Endothelial cell (in vitro differentiated cells): ENCODE results near the gene TFAP2A. TPM values are rescaled to one million over a fixed set of nuclear protein-coding genes. Genes with fewer than 3 reads are reported as not detected.

Experiments
- DNase-seq: peaks from one replicate; pipeline ENCODE4 v3.0.0; 2021; ENCODE audit warnings: low spot score
- H3K27ac Mint-ChIP-seq: one replicate; pipeline ENCODE4 v1.8.0; 2021; ENCODE audit warnings: mixed read lengths, inconsistent platforms; ENCODE audit not compliant: unreplicated experiment
- H3K27me3 Mint-ChIP-seq: one replicate; pipeline ENCODE4 v1.8.0; 2021; ENCODE audit warnings: mild to moderate bottlenecking, moderate library complexity, mixed read lengths, inconsistent platforms; ENCODE audit not compliant: unreplicated experiment
- H3K36me3 Mint-ChIP-seq: one replicate; pipeline ENCODE4 v1.8.0; 2021; ENCODE audit warnings: mild to moderate bottlenecking, low read depth, mixed read lengths, inconsistent platforms; ENCODE audit not compliant: unreplicated experiment
- H3K4me1 Mint-ChIP-seq: one replicate; pipeline ENCODE4 v1.8.0; 2021; ENCODE audit warnings: mild to moderate bottlenecking, mixed read lengths, inconsistent platforms; ENCODE audit not compliant: unreplicated experiment
- H3K4me3 Mint-ChIP-seq: one replicate; pipeline ENCODE4 v1.8.0; 2021; ENCODE audit warnings: mild to moderate bottlenecking, mixed read lengths, inconsistent platforms; ENCODE audit not compliant: unreplicated experiment
- H3K9me3 Mint-ChIP-seq: one replicate; pipeline ENCODE4 v1.8.0; 2021; ENCODE audit warnings: mixed read lengths, inconsistent platforms; ENCODE audit not compliant: unreplicated experiment
- CTCF ChIP-seq: fragments of 200-600 bp; sonication (generic); IDR thresholded peaks from one replicate; pipeline ENCODE4 v1.5.0; 2021; ENCODE audit warnings: antibody characterized with exemption; ENCODE audit not compliant: unreplicated experiment
- total RNA-seq: library from RNA; stranded (reverse); fragmentation: NEBNext Ultra II Directional; extraction: Animal tissue kit (Norgen Biotek cat#: 25700); gene quantifications from one replicate; pipeline ENCODE4 v1.2.1, GENCODE V29; 2021; ENCODE audit not compliant: unreplicated experiment

The TFAP2A gene
- total RNA-seq, 1 donor from 2014 or later, result 0.31 TPM

- no peak overlapping the region for H3K4me3 Mint-ChIP-seq
- peaks cover 13% of the 10 kb centered on the region for H3K4me1 Mint-ChIP-seq
- peaks cover 38% of the 10 kb centered on the region for H3K27me3 Mint-ChIP-seq
- no peak for DNase-seq
- no peak overlapping the region for H3K27ac Mint-ChIP-seq
- no peak for TF ChIP-seq CTCF
- no peaks in the 10 kb centered on the region for H3K9me3 Mint-ChIP-seq
- no peaks in the 10 kb centered on the region for H3K36me3 Mint-ChIP-seq
These were observed 21.2 kb downstream of the TFAP2A start for GRCh38 chr6:10393544-10394225.

- peaks cover 13% of the 10 kb centered on the region for H3K4me1 Mint-ChIP-seq
- no peak for DNase-seq
- no peaks in the 10 kb centered on the region for H3K9me3 Mint-ChIP-seq
- H3K36me3 Mint-ChIP-seq, result no peaks in the 10 kb centered on the region
- no peak overlapping the region for H3K27ac Mint-ChIP-seq
- TF ChIP-seq CTCF, result no peak
- no peak overlapping the region for H3K4me3 Mint-ChIP-seq
- peaks cover 37% of the 10 kb centered on the region for H3K27me3 Mint-ChIP-seq
These were observed 23.1 kb downstream of the TFAP2A start for GRCh38 chr6:10391799-10392198.

GRCh38 chr6:10391299-10391630 lies 23.6 kb downstream of the TFAP2A start:
- DNase-seq, result no peak
- Mint-ChIP-seq H3K27ac (no peak overlapping the region), H3K4me1 (peaks cover 13% of the 10 kb centered on the region), H3K27me3 (peaks cover 37% of the 10 kb centered on the region), H3K4me3 (no peak overlapping the region), H3K36me3 (no peaks in the 10 kb centered on the region), H3K9me3 (no peaks in the 10 kb centered on the region)
- no peak for TF ChIP-seq CTCF

GRCh38 chr6:10390495-10391298 lies 24.2 kb downstream of the TFAP2A start:
- Mint-ChIP-seq H3K27ac (no peak overlapping the region), H3K27me3 (peaks cover 33% of the 10 kb centered on the region), H3K4me1 (peaks cover 13% of the 10 kb centered on the region), H3K9me3 (no peaks in the 10 kb centered on the region), H3K36me3 (no peaks in the 10 kb centered on the region), H3K4me3 (no peak overlapping the region)
- no peak for DNase-seq
- TF ChIP-seq CTCF, result no peak
